CD14-positive monocyte (primary cell): ENCODE measurements around the gene KRTAP3-3. TPM values are rescaled to one million over a fixed set of nuclear protein-coding genes. Genes with fewer than 3 reads are reported as not detected.

ENCODE experiments used
- DNase-seq, 3 donors: peaks; one replicate each; pipeline ENCODE4 v3.0.0-alpha.2; 2011 to 2022
- H2AFZ ChIP-seq: 2 replicates; pipeline ENCODE4 v1.6.0; 2012; ENCODE audit warnings: mild to moderate bottlenecking, low read depth, low read length, inconsistent platforms; ENCODE audit not compliant: insufficient read depth, poor library complexity, severe bottlenecking
- H3K27ac ChIP-seq, 2 donors: 1 replicate in 1 of 2; 2 replicates in 1 of 2; pipeline ENCODE4 v1.5.1; 2012 to 2013; ENCODE audit warnings: low read length in 2 of 2, control low read depth in 1 of 2, inconsistent platforms in 1 of 2, low read depth in 1 of 2, mild to moderate bottlenecking in 1 of 2
- H3K27me3 ChIP-seq, 2 donors: one replicate each; pipeline versions ENCODE4 v1.6.0 to v1.6.1; 2011 to 2013; ENCODE audit warnings: low read length in 2 of 2; ENCODE audit not compliant: control insufficient read depth in 2 of 2, insufficient read depth in 2 of 2
- H3K36me3 ChIP-seq, 2 donors: replicated peaks in 1 of 2; 1 replicate in 1 of 2; 2 replicates in 1 of 2; pipeline versions ENCODE4 v1.5.1 to v1.6.1; 2012 to 2013; ENCODE audit warnings: low read length in 2 of 2, control low read depth in 1 of 2, inconsistent platforms in 1 of 2, mild to moderate bottlenecking in 1 of 2; ENCODE audit not compliant: insufficient read depth in 2 of 2, control insufficient read depth in 1 of 2
- H3K4me1 ChIP-seq, 2 donors: 1 replicate in 1 of 2; 2 replicates in 1 of 2; pipeline versions ENCODE4 v1.5.1 to v1.6.1; 2012 to 2013; ENCODE audit warnings: low read length in 2 of 2, control low read depth in 1 of 2, inconsistent platforms in 1 of 2, mild to moderate bottlenecking in 1 of 2, moderate library complexity in 1 of 2; ENCODE audit not compliant: insufficient read depth in 2 of 2, control insufficient read depth in 1 of 2
- H3K4me2 ChIP-seq: replicated peaks from 2 replicates; pipeline ENCODE3; 2012; ENCODE audit warnings: low read length, moderate library complexity, mild to moderate bottlenecking; ENCODE audit not compliant: poor library complexity, severe bottlenecking; ENCODE audit errors: extremely low read depth
- H3K4me3 ChIP-seq, 3 experiments: fragments of 200-600 bp in 1 of 3; sonication (generic) in 1 of 3; replicated peaks in 1 of 3; 1 replicate in 2 of 3; 2 replicates in 1 of 3; pipeline ENCODE4 v1.5.1; 2011 to 2013; ENCODE audit warnings: low read length in 3 of 3, mild to moderate bottlenecking in 3 of 3, control low read depth in 2 of 3, low read depth in 2 of 3, inconsistent platforms in 1 of 3, moderate library complexity in 1 of 3
- H3K79me2 ChIP-seq: 2 replicates; pipeline ENCODE4 v1.6.0; 2012; ENCODE audit warnings: mild to moderate bottlenecking, control low read depth, inconsistent platforms, low read length, moderate library complexity; ENCODE audit not compliant: insufficient read depth
- H3K9ac ChIP-seq: 2 replicates; pipeline ENCODE4 v1.6.0; 2017; ENCODE audit warnings: low read length, mild to moderate bottlenecking; ENCODE audit not compliant: insufficient read depth, poor library complexity, severe bottlenecking
- H3K9me3 ChIP-seq, 2 donors: replicated peaks in 1 of 2; 1 replicate in 1 of 2; 2 replicates in 1 of 2; pipeline versions ENCODE4 v1.5.1 to v1.6.1; 2012 to 2013; ENCODE audit warnings: low read length in 2 of 2, control low read depth in 1 of 2; ENCODE audit not compliant: control insufficient read depth in 1 of 2, insufficient read depth in 1 of 2
- H4K20me1 ChIP-seq: 2 replicates; pipeline ENCODE4 v1.6.0; 2012; ENCODE audit warnings: mild to moderate bottlenecking, low read length, control low read depth, moderate library complexity; ENCODE audit not compliant: insufficient read depth
- H3K27ac Mint-ChIP-seq, 7 donors: one replicate each; pipeline ENCODE4 v1.8.0; 2020; ENCODE audit warnings: mild to moderate bottlenecking in 7 of 7, mixed read lengths in 7 of 7, moderate library complexity in 6 of 7, inconsistent platforms in 2 of 7
- H3K27me3 Mint-ChIP-seq, 3 donors: one replicate each; pipeline ENCODE4 v1.8.0; 2021 to 2022; ENCODE audit warnings: low read depth in 3 of 3, mild to moderate bottlenecking in 3 of 3, mixed read lengths in 3 of 3, moderate library complexity in 3 of 3, inconsistent platforms in 1 of 3
- H3K36me3 Mint-ChIP-seq, 2 donors: one replicate each; pipeline ENCODE4 v1.8.0; 2020; ENCODE audit warnings: mixed read lengths in 2 of 2, inconsistent platforms in 1 of 2, mild to moderate bottlenecking in 1 of 2
- H3K4me1 Mint-ChIP-seq: one replicate; pipeline ENCODE4 v1.8.0; 2020; ENCODE audit warnings: mild to moderate bottlenecking, mixed read lengths
- H3K4me3 Mint-ChIP-seq, 2 donors: one replicate each; pipeline ENCODE4 v1.8.0; 2020; ENCODE audit warnings: mild to moderate bottlenecking in 2 of 2, mixed read lengths in 2 of 2, moderate library complexity in 1 of 2
- H3K9me3 Mint-ChIP-seq, 7 donors: one replicate each; pipeline ENCODE4 v1.8.0; 2020 to 2022; ENCODE audit warnings: mixed read lengths in 7 of 7, mild to moderate bottlenecking in 6 of 7, moderate library complexity in 6 of 7, inconsistent platforms in 2 of 7
- CTCF ChIP-seq: fragments of 200-600 bp; IDR thresholded peaks from one replicate; pipeline ENCODE4 v1.8.0; 2022; ENCODE audit warnings: antibody characterized with exemption, mild to moderate bottlenecking
- WGBS: methylation state at CpG from one replicate; pipeline ENCODE4 v1.1.5; 2013; ENCODE audit warnings: missing lambda C conversion rate; ENCODE audit not compliant: insufficient coverage; 5-methylcytosine and 5-hydroxymethylcytosine counted together
- intact Hi-C, 2 donors: fragments of 100-400 bp; cut with micrococcal nuclease; formaldehyde crosslinking; loops; one replicate each; pipeline versions ENCODE4 v1.15.0 to v1.15.1; 2023
- polyA plus RNA-seq, 3 donors: library from polyadenylated mRNA; depleted of rRNA in 1 of 3; unstranded in 2 of 3; stranded (reverse) in 1 of 3; fragments of 300-500 nt in 2 of 3; fragments of >200 nt in 1 of 3; fragmentation: Illumina TruSeq in 2 of 3; gene quantifications; 1 replicate in 2 of 3; 2 replicates in 1 of 3; pipeline ENCODE4 v1.2.3, GENCODE V29; 2012 to 2021

Gene KRTAP3-3
- polyA plus RNA-seq, 3 donors, result not detected

GRCh38 chr17:40962059-40962561, 31.9 kb downstream of the KRTAP3-3 start:
- Histone ChIP-seq H3K4me2 (no peak overlapping the region), H3K27ac (no peak overlapping the region), H3K27me3 (no peaks in the 10 kb centered on the region), H3K9ac (no peak overlapping the region), H2AFZ (no peak overlapping the region), H3K79me2 (no peaks in the 10 kb centered on the region), H3K4me3 (no peak overlapping the region), H3K9me3 (peaks cover 4 to 5% of the 10 kb centered on the region in 2 donors), H3K4me1 (no peaks in the 10 kb centered on the region), H3K36me3 (no peaks in the 10 kb centered on the region), H4K20me1 (no peaks in the 10 kb centered on the region)
- H3K27me3 Mint-ChIP-seq, result peaks cover 3 to 13% (median 7%) of the 10 kb centered on the region in 3 donors
- no peak overlapping the region for H3K4me3 Mint-ChIP-seq
- WGBS, result 86% methylated on average over 3 of the region's 4 CpGs
- no peaks in the 10 kb centered on the region for H3K36me3 Mint-ChIP-seq
- no peak for DNase-seq
- intact Hi-C loops, result no loop called here
- no peak for TF ChIP-seq CTCF
- peaks cover 3% of the 10 kb centered on the region for H3K4me1 Mint-ChIP-seq
- H3K9me3 Mint-ChIP-seq, result peaks cover 2 to 8% (median 4%) of the 10 kb centered on the region in 7 donors
- no peak overlapping the region for H3K27ac Mint-ChIP-seq

GRCh38 chr17:40961591-40961990, 32.4 kb downstream of the KRTAP3-3 start:
- Histone ChIP-seq H3K79me2 (no peaks in the 10 kb centered on the region), H3K27ac (no peak overlapping the region), H3K36me3 (no peaks in the 10 kb centered on the region), H3K4me2 (no peak overlapping the region), H2AFZ (no peak overlapping the region), H3K4me1 (no peaks in the 10 kb centered on the region), H3K27me3 (no peaks in the 10 kb centered on the region), H3K4me3 (no peak overlapping the region), H4K20me1 (no peaks in the 10 kb centered on the region), H3K9ac (no peak overlapping the region), H3K9me3 (peaks cover 4 to 5% of the 10 kb centered on the region in 2 donors)
- H3K4me3 Mint-ChIP-seq, result no peak overlapping the region
- TF ChIP-seq CTCF, result no peak
- no peaks in the 10 kb centered on the region for H3K36me3 Mint-ChIP-seq
- H3K4me1 Mint-ChIP-seq, result peaks cover 7% of the 10 kb centered on the region
- no CpG with 5 or more reads among the region's 1 CpG for WGBS
- H3K27me3 Mint-ChIP-seq, result peaks cover 2 to 13% (median 7%) of the 10 kb centered on the region in 3 donors
- H3K9me3 Mint-ChIP-seq, result peaks cover 2 to 8% (median 4%) of the 10 kb centered on the region in 7 donors
- intact Hi-C loops, result no loop called here
- H3K27ac Mint-ChIP-seq, result no peak overlapping the region
- no peak for DNase-seq
